ENCODE data around the gene PLEKHM2.

- TF ChIP-seq CTCF (IDR thresholded peaks at IDR 0.05) (no peak), POLR2A (IDR thresholded peaks at IDR 0.05) (no peak)
Observed at GRCh38 chr1:15714406-15715136, 30.5 kb downstream of the PLEKHM2 start.

All from lower leg skin (tissue), 3 donors.